ENCODE data around the gene PRDM16.
"Not testable (repeated sequence)": the region's sequence is repeated elsewhere in the genome, so short reads cannot be mapped to it uniquely, and the experiment has no call there.

Gene PRDM16

GRCh38 chr1:3238703-3239278, 169.8 kb downstream of the PRDM16 start:
- FAIRE-seq (no peak), DNase-seq (ENCODE audit: low spot score) (no peak)

GRCh38 chr1:3239991-3240390, 171.0 kb downstream of the PRDM16 start:
- not testable (repeated sequence) for FAIRE-seq; DNase-seq (ENCODE audit: low spot score)

GRCh38 chr1:3240524-3241235, 171.7 kb downstream of the PRDM16 start:
- no peak for DNase-seq (ENCODE audit: low spot score)
- FAIRE-seq, result no peak

GRCh38 chr1:3241236-3241550, 172.2 kb downstream of the PRDM16 start:
- DNase-seq (ENCODE audit: low spot score) (no peak), FAIRE-seq (no peak)

- no peak for DNase-seq (ENCODE audit: low spot score)
- FAIRE-seq, result no peak
Measured at GRCh38 chr1:3241673-3242407, 172.8 kb downstream of the PRDM16 start.

GRCh38 chr1:3242408-3243260, 173.6 kb downstream of the PRDM16 start:
- no peak for DNase-seq (ENCODE audit: low spot score)
- FAIRE-seq, result no peak

GRCh38 chr1:3243304-3243703, 174.3 kb downstream of the PRDM16 start:
- DNase-seq (ENCODE audit: low spot score) (no peak), FAIRE-seq (no peak)

GRCh38 chr1:3244025-3244926, 175.3 kb downstream of the PRDM16 start:
- DNase-seq (ENCODE audit: low spot score) (no peak), FAIRE-seq (no peak)

- FAIRE-seq (no peak), DNase-seq (ENCODE audit: low spot score) (no peak)
Measured at GRCh38 chr1:3244927-3245315, 175.9 kb downstream of the PRDM16 start.

- DNase-seq (ENCODE audit: low spot score), result no peak
- no peak for FAIRE-seq
Measured at GRCh38 chr1:3245344-3245743, 176.3 kb downstream of the PRDM16 start.

GRCh38 chr1:3245768-3246167, 176.8 kb downstream of the PRDM16 start:
- FAIRE-seq, result no peak
- DNase-seq (ENCODE audit: low spot score), result no peak

- no peak for FAIRE-seq
- DNase-seq (ENCODE audit: low spot score), result no peak
Measured at GRCh38 chr1:3246251-3246650, 177.2 kb downstream of the PRDM16 start.

- no peak for DNase-seq (ENCODE audit: low spot score)
- FAIRE-seq, result no peak
Measured at GRCh38 chr1:3247521-3248121, 178.6 kb downstream of the PRDM16 start.

GRCh38 chr1:3248155-3249141, 179.4 kb downstream of the PRDM16 start:
- DNase-seq (ENCODE audit: low spot score), result no peak
- no peak for FAIRE-seq

- no peak for FAIRE-seq
- DNase-seq (ENCODE audit: low spot score), result no peak
Measured at GRCh38 chr1:3249231-3249630, 180.2 kb downstream of the PRDM16 start.

GRCh38 chr1:3249631-3250501, 180.9 kb downstream of the PRDM16 start:
- DNase-seq (ENCODE audit: low spot score) (no peak), FAIRE-seq (no peak)

GRCh38 chr1:3250624-3251023, 181.6 kb downstream of the PRDM16 start:
- FAIRE-seq, result no peak
- DNase-seq (ENCODE audit: low spot score), result no peak

- no peak for FAIRE-seq
- DNase-seq (ENCODE audit: low spot score), result no peak
Measured at GRCh38 chr1:3251099-3251806, 182.2 kb downstream of the PRDM16 start.

Data from urothelium cell line (cell line).